GM12873 (cell line): Measurements from ENCODE around the gene ADAP2.

ENCODE experiments used
- TF ChIP-seq, protein P1 (sequence below): IDR thresholded peaks from 2 replicates; pipeline ENCODE4 v1.5.1; 2012; ENCODE audit warnings: low read depth, mild to moderate bottlenecking, moderate library complexity, low read length, control low read depth; ENCODE audit not compliant: insufficient read depth; ENCODE audit errors: missing control alignments

Gene ADAP2

DNA sequence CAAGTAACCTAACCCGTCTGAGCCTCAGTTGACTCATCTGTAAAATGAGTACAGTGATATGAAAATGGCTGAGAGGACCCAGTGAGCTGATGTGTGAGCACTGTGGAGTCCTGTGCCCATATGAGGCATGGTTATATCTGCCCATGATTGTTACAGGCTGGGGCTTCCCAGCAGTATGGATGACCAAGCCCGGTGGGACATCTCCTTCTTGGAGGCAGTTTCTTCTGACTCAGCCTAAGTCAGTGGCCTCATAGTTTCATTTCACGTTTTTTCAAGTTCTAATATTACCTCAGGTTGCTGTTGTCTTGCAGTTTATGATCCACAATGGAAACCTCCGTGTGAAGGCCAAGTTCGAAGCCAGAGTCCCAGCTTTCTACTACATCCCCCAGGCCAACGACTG is 4.8 kb downstream of the ADAP2 start:
- TF ChIP-seq, protein P1, sequence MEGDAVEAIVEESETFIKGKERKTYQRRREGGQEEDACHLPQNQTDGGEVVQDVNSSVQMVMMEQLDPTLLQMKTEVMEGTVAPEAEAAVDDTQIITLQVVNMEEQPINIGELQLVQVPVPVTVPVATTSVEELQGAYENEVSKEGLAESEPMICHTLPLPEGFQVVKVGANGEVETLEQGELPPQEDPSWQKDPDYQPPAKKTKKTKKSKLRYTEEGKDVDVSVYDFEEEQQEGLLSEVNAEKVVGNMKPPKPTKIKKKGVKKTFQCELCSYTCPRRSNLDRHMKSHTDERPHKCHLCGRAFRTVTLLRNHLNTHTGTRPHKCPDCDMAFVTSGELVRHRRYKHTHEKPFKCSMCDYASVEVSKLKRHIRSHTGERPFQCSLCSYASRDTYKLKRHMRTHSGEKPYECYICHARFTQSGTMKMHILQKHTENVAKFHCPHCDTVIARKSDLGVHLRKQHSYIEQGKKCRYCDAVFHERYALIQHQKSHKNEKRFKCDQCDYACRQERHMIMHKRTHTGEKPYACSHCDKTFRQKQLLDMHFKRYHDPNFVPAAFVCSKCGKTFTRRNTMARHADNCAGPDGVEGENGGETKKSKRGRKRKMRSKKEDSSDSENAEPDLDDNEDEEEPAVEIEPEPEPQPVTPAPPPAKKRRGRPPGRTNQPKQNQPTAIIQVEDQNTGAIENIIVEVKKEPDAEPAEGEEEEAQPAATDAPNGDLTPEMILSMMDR, result no peak

DNA sequence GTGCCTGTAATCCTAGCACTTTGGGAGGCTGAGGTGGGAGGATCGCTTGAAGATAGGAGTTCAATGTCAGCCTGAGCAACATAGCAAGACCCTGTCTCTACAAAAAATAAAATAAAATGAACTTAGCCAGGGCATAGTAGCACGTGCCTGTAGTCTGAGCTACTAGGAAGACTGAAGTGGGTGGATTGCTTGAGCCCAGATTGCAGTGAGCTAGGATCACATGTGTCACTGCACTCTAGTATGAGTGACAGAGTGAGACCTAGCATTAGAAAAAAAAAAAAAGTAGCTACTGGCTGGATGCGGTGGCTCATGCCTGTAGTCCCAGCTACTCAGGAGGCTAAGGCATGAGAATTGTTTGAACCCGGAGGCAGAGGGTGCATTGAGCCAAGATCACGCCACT is 6.0 kb downstream of the ADAP2 start:
- TF ChIP-seq, protein P1, result no peak

DNA sequence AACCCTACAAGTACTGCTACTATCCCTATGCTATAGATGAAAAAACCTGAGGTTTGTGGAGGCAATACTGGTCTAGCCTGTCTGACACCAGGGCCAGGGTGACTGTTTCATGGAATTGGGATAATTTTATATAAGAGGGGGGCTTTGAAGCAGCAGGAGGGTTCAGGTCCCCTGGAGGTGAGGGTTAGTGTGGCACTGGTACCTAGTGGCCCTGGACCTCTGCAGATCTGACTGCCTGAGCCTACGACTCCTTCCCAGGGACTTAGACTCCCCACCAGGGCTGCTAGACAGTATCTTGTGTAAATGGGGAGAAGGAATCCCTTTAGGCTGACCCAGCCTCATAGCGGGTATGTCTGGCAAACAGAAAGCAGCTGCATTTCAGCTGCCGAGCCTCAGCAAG is 6.8 kb downstream of the ADAP2 start:
- TF ChIP-seq, protein P1, result no peak

DNA sequence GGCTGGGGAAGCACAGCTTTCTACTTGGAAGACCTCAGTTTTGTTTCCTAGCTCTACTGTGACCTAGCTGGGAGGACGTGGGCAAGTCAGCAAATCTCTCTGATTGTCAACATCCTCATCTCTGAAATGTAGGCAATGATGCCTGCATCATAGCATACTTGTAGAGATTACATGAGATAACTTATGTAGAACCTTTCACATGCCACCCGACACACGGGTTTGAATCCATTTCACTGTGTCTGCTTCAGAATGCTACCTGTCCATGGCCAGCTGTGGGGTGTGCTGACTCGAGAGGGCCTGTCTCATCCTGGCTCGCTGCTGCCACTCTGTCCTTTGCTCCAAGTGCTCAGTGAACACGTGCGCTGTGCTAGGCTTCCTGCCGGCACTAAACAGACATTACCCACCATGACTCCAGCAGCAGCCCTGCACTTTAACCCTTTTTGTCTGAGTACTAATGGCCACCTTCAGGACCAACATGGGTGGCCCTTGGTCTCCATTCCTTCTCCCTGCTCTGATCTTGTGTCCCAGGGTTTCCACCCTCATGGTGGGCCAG is 7.4 kb downstream of the ADAP2 start:
- TF ChIP-seq, protein P1, result no peak

DNA sequence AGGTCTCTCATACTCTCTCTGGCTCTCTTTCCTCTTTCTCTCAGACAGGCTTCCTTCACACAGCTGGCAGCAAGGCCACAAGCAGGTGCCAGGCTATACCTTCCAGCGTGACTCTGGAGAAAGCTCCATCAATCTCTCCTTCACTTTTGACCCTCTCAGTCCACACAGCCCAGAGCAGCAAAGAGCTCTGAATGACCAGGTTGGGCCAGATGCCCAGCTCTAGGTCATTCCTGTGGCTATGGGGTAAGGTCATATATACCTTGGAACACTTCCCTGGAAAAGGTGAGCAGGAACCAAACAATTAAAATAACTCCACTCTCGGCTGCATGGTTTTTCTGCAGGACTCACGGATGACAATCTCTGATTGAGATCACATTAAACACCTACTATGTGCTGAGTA is 8.8 kb downstream of the ADAP2 start:
- TF ChIP-seq, protein P1, result no peak

DNA sequence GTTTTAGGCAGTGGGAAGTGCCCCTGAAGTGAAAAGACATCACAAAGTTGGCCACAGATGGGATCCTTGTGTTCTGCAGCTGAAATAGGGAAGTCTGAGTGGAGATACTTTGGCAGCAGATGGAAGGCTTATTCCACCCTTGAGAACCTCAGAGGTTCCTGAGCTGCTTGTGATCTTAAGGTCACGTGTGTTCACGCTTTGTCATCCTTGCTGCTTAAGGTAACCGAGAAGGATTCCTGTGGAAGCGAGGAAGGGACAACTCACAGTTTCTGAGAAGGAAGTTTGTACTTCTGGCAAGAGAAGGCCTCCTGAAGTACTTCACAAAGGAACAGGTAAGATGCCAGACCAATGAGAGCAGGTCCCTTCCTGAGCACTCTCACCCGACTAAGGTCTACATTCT is 12.2 kb downstream of the ADAP2 start:
- TF ChIP-seq, protein P1, result no peak

DNA sequence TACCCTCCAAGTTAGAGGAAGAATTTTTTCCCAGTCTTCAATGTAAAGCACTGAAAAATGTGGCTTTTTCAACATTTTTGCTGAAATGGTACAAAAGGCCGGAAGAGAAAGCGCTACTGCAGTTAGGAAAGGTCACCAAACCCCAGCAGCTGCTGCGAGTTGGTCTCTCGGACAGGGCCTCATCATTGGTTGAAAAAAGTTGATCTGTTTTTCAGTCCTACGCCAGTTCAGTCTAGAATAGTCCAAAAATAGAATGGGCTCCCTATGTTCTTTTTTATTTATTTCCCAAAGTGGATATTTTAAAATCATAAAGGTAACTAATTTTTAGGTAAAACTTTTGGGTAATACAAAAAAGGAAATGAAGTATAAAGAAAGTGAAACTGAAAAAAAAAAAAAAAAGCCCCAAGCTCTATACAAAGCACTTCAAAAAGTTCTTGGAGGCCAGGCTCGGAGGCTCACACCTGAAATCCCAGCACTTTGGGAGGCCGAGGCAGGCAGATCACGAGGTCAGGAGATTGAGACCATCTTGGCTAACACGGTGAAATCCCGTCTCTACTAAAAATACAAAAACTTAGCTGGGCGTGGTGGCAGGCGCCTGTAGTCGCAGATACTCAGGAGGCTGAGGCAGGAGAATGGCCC is 17.4 kb downstream of the ADAP2 start:
- TF ChIP-seq, protein P1, result no peak
